Thoracic aorta endothelial cell (primary cell): ENCODE data around the gene CCNY. TPM values are rescaled to one million over a fixed set of nuclear protein-coding genes. Genes with fewer than 3 reads are reported as not detected.

Experiments
- total RNA-seq: library from RNA; depleted of rRNA; stranded (reverse); fragments of >200 nt; gene quantifications from 2 replicates; pipeline ENCODE4 v1.2.3, GENCODE V29; 2012

Gene CCNY
- total RNA-seq, result 75.4 and 82.5 TPM in 2 replicates

DNA sequence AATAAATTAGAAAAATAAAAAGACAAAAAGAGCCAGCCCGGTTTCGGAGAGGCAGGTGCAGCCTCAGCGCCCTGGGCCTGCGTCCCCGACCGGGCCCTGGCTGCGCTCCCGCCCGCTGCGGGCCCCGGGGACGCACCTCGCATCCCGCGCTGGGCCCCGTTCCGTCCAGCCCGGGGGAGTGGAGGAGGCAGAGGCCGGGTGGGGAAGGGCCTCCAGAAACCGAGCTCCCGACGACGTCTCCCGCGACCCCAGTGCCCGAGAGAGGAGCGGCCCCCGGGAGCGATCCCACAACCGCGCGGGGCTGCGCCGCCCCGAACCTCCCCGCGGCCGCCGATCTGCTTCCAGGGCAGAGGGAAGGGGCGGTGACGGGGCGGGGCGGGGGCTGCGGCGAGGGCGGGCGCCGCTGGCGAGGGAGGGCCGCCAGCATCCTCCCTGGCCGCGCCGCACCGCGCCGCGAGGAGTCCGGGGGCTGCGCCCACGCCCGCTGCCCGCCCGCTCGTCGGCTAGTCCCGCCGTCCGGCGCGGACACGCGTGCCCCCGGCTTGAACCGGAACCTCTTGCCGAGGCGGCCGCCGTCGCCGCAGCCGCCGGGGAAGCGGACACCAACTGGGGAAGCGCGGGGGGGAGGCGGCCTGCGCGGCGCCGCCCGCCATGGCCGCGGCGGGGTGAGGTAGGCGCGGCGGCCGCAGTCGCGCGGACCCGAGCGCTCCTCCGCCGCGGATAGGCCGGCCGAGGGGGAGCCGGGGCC is at the start of gene CCNY:
Gene CCNY (plus strand): TSS at position 426 of the 748 bp plus-strand sequence. CDS start 545 bp downstream, outside the sequence.

DNA sequence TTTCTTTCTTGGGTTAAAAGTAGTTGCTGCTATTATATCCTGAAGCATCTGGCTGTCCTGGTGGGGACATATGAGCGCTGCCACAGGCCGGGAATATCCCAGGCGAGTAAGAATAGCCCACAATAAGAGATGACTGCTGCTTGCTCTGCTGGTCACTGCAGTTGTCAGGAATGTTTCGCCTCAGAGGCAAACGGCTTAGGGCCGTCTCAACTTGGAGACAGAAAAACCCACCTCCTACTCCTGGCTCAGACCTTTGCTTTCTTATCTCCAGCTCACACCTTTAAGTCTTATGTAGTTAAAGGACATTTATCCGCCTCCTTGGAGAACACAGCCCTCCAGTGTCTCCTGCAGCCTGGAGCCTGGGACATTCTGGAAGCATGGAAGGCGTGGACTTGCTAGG is 268.9 kb downstream of the CCNY start, which contains the start of gene GJD4:
Gene GJD4 (plus strand): TSS at position 151 of the 400 bp plus-strand sequence. CDS start 227 bp downstream, at position 378.

Other genes with a start within 250 kb of the CCNY start
- 75.2 and 77.3 TPM in 2 replicates for gene CUL2, start 246.2 kb upstream of the CCNY start, total RNA-seq
- gene CREM, start 209.7 kb upstream of the CCNY start, total RNA-seq, result 48.0 and 56.1 TPM in 2 replicates